Measurements from ENCODE around the gene QRICH1.

- TF ChIP-seq EZH2 (IDR thresholded peaks at IDR 0.05) (no peak), POLR2AphosphoS5 (IDR thresholded peaks at IDR 0.05; ENCODE audit: borderline replicate concordance, low read depth, low read length) (no peak), FOXP2 (optimal IDR thresholded peaks at IDR 0.05; ENCODE audit: control extremely low read depth, extremely low read length, insufficient read depth) (no peak)
Measured at GRCh38 chr3:49030321-49030720, 63.5 kb downstream of the QRICH1 start.

Measured in SK-N-MC (cell line).